ENCODE measurements around the gene SOCS1.
"Not testable (repeated sequence)": the region's sequence is repeated elsewhere in the genome, so short reads cannot be mapped to it uniquely, and the experiment has no call there.

SOCS1 gene

GRCh38 chr16:11289696-11290095, 33.7 kb upstream of the SOCS1 start:
- not testable (repeated sequence) for H3K4me3 ChIP-seq (ENCODE audit: low read length); DNase-seq (ENCODE audit: low read depth, low spot score)

GRCh38 chr16:11289202-11289601, 33.2 kb upstream of the SOCS1 start:
- H3K4me3 ChIP-seq (ENCODE audit: low read length) = no peak overlapping the region
- no peak for DNase-seq (ENCODE audit: low read depth, low spot score)

- no peak overlapping the region for H3K4me3 ChIP-seq (ENCODE audit: low read length)
- DNase-seq (ENCODE audit: low read depth, low spot score) = no peak
These were observed 29.8 kb upstream of the SOCS1 start for GRCh38 chr16:11285842-11286241.

- no peak for DNase-seq (ENCODE audit: low read depth, low spot score)
- no peak overlapping the region for H3K4me3 ChIP-seq (ENCODE audit: low read length)
These were observed 27.8 kb upstream of the SOCS1 start for GRCh38 chr16:11283820-11284248.

GRCh38 chr16:11280616-11281522, 24.9 kb upstream of the SOCS1 start, which contains the start of gene PRM1:
PRM1 (minus strand) TSS chr16:11281330; CDS start chr16:11281238, 92 bp downstream.
- no peak within 1 kb of the TSS for H3K4me3 ChIP-seq (ENCODE audit: low read length)
- DNase-seq (ENCODE audit: low read depth, low spot score) = no peak

GRCh38 chr16:11278681-11279628, 23.0 kb upstream of the SOCS1 start:
- DNase-seq (ENCODE audit: low read depth, low spot score) = no peak

GRCh38 chr16:11277607-11278337, 21.8 kb upstream of the SOCS1 start:
- no peak for DNase-seq (ENCODE audit: low read depth, low spot score)
- no peak overlapping the region for H3K4me3 ChIP-seq (ENCODE audit: low read length)

More at GRCh38 chr16:11278681-11279628, 23.0 kb upstream of the SOCS1 start:
- H3K4me3 ChIP-seq (ENCODE audit: low read length) = no peak overlapping the region

- DNase-seq (ENCODE audit: low read depth, low spot score) = no peak
- no peak overlapping the region for H3K4me3 ChIP-seq (ENCODE audit: low read length)
These were observed 21.0 kb upstream of the SOCS1 start for GRCh38 chr16:11276896-11277593.

GRCh38 chr16:11276143-11276895, 20.3 kb upstream of the SOCS1 start, which contains the start of gene PRM2:
PRM2 (minus strand) TSS chr16:11276480; CDS start chr16:11276370, 110 bp downstream.
- no peak for DNase-seq (ENCODE audit: low read depth, low spot score)

GRCh38 chr16:11274964-11275363, 19.0 kb upstream of the SOCS1 start:
- H3K4me3 ChIP-seq (ENCODE audit: low read length) = no peak overlapping the region
- DNase-seq (ENCODE audit: low read depth, low spot score) = no peak

More at GRCh38 chr16:11276143-11276895, 20.3 kb upstream of the SOCS1 start, which contains the start of gene PRM2:
- H3K4me3 ChIP-seq (ENCODE audit: low read length) = no peak within 1 kb of the TSS

- no peak overlapping the region for H3K4me3 ChIP-seq (ENCODE audit: low read length)
- no peak for DNase-seq (ENCODE audit: low read depth, low spot score)
These were observed 17.8 kb upstream of the SOCS1 start for GRCh38 chr16:11273721-11274324.

- no peak within 1 kb of the TSS for H3K4me3 ChIP-seq (ENCODE audit: low read length)
- no peak for DNase-seq (ENCODE audit: low read depth, low spot score)
These were observed 17.1 kb upstream of the SOCS1 start, which contains the start of gene PRM3 for GRCh38 chr16:11272921-11273720. PRM3 (minus strand) TSS chr16:11273629; CDS start chr16:11273595, 34 bp downstream.

- no peak for DNase-seq (ENCODE audit: low read depth, low spot score)
- H3K4me3 ChIP-seq (ENCODE audit: low read length) = no peak overlapping the region
These were observed 16.5 kb upstream of the SOCS1 start for GRCh38 chr16:11272484-11272883.

GRCh38 chr16:11271610-11272009, 15.6 kb upstream of the SOCS1 start:
- H3K4me3 ChIP-seq (ENCODE audit: low read length) = no peak overlapping the region
- DNase-seq (ENCODE audit: low read depth, low spot score) = no peak

- no peak for DNase-seq (ENCODE audit: low read depth, low spot score)
- H3K4me3 ChIP-seq (ENCODE audit: low read length) = no peak overlapping the region
These were observed 14.7 kb upstream of the SOCS1 start for GRCh38 chr16:11270602-11271162.

- DNase-seq (ENCODE audit: low read depth, low spot score) = no peak
- H3K4me3 ChIP-seq (ENCODE audit: low read length) = no peak within 1 kb of the TSS
These were observed 12.9 kb upstream of the SOCS1 start, which contains the start of gene TNP2 for GRCh38 chr16:11268921-11269375. TNP2 (minus strand) TSS chr16:11269325; CDS start chr16:11269262, 63 bp downstream.

Measured in Jurkat, Clone E6-1 (cell line).